GM12874 (cell line): ENCODE results near the gene LMNB1.

ENCODE experiments used
- TF ChIP-seq, protein P1 (sequence below): IDR thresholded peaks from 2 replicates; pipeline ENCODE4 v1.5.1; 2011; ENCODE audit warnings: low read depth, mild to moderate bottlenecking, control low read depth, low read length, moderate library complexity; ENCODE audit not compliant: insufficient read depth

LMNB1 gene

DNA sequence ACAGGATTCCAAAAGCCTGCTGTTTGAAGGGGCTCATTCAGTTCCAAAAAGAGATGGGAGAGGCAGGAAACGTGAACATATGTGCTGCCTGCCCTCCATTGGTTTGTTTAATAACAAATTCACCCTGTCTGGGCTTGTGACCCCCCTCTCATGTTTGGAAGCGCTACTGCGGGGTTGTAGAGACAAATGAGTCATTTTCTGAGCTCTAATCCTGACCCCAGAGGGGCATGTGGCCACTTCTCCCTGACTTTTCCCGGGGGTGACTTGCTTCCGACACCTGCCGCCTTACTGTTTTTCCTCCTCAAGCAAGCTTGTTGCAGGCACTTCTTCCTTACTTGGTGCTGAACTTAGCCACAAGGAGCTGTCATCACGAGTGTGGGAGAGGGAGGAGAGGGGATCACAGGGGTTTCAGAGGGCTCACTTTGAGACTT lies 75.9 kb downstream of the LMNB1 start:
- TF ChIP-seq, protein P1, sequence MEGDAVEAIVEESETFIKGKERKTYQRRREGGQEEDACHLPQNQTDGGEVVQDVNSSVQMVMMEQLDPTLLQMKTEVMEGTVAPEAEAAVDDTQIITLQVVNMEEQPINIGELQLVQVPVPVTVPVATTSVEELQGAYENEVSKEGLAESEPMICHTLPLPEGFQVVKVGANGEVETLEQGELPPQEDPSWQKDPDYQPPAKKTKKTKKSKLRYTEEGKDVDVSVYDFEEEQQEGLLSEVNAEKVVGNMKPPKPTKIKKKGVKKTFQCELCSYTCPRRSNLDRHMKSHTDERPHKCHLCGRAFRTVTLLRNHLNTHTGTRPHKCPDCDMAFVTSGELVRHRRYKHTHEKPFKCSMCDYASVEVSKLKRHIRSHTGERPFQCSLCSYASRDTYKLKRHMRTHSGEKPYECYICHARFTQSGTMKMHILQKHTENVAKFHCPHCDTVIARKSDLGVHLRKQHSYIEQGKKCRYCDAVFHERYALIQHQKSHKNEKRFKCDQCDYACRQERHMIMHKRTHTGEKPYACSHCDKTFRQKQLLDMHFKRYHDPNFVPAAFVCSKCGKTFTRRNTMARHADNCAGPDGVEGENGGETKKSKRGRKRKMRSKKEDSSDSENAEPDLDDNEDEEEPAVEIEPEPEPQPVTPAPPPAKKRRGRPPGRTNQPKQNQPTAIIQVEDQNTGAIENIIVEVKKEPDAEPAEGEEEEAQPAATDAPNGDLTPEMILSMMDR, result no peak

DNA sequence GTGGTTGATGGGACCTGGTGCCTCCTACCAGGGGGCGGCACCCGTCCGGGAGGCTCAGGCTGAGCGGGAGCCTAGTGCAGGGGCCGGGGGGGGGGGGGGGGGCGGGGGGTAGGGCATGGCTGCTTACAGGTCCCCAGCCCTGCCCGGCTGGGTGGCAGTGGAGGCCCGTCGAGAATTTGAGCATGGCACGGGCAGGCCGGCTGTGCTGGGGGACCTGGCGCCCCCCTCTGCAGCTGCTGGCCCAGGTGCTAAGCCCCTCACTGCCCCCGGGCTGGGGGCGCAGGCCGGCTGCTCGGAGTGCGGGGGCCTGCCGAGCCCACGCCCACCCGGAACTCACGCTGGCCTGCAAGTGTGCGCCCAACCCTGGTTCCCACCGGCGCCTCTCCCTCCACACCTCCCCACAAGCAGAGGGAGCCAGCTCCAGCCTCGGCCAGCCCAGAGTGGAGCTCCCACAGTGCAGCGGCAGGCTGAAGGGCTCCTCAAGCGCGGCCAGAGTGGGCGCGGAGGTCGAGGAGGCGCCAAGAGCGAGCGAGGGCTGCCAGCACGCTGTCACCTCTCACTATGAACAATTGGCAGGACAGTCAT lies 77.7 kb downstream of the LMNB1 start:
- TF ChIP-seq, protein P1, result no peak

DNA sequence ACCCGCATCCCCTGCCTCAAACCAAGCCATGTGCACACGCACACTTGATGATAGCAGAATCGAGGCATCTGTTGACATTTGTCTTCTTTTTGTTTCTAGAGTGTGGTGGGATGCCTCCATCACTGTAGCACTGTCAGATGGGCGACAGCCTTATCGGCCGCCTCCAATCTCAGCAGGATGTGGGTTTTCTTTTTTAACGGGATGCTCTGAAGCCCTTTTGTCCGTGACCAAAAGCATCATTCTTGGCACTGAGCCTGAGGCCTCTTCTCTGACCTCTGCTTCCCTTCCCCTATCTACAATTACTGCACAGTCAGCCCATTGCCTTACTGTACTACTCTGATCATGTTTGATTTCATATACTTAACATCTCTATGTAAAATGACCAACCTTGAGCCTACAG lies 78.3 kb downstream of the LMNB1 start:
- TF ChIP-seq, protein P1, result no peak

DNA sequence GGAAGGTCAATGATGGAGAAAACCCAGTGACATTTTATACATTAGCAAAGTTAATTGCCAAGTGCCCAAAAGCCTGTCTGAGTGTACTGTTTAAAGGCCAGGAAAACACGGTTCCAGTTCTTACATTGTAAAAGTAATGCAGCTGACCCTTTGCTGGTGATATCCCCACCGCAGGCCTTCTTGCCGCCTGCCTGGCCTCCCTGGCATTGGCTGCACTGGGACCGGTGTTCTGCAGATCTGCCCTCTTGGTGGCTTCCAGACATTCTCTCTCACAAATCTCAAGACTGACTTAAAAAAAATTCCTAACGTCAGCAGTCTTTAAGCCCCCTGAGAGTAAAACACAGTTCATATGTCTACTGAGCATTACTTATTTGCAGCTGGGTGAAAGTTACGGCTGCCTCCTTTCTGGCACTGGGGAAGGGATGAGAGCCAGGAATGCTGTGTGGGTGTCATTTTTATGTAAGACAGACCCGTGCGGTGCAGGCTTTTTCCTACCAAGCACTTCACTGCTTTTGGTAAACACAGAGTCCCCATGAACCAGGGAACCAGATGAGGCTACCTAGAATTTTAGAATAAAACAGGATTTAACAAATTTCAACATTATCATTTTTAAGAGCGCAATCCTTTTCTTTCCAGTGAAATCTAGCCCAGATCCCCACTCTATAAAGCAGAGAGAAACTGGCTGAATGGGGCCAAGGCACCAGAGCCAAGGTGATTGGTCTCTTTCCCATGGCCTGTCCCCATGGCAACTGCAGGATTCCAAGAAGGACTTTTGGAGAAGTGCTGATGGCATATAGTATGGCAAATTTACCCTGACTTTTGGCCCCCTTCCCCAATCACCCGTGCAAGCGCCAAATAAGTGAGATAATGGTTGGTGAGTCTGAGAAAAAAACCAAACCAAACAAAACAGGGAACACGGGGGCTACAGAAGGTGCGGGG lies 80.8 kb downstream of the LMNB1 start:
- TF ChIP-seq, protein P1, result no peak

DNA sequence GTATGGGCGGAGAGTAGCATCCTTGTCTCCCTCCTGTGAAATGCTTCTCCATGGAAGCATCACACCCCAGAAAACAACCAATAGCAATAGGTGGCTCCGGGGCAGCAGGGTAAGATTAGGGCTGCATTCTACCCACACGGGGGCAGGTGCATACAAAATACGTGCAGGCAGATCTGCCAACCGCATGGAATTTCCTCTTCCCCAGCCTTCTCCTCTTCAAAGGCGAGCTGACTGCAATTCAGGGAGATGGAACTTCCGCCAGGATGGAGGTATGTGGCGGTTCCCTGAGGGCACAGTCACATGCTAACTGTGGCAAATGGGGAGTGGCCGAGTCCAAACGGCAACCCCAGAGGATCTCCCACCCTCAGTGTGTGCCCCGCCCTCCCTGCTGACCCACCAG lies 81.5 kb downstream of the LMNB1 start:
- TF ChIP-seq, protein P1, result no peak

DNA sequence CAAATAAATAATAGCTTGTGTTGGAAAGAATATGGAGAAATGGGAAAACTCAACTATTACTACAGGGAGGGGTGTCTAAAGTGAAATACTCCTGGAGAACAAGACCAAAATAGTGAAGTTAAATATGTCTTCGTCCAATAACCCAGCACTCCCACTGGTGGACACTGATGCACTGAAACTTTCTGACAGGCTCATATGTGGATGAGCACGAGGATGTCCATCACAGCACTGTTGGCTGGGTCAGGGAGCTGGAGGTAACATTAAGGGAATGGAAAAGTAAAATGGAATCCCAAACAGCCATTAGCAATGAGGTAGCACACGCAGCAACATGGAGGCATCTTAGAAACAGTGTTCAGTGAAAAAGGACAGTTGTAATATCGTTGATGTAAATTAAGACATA lies 86.5 kb downstream of the LMNB1 start:
- TF ChIP-seq, protein P1, result no peak

DNA sequence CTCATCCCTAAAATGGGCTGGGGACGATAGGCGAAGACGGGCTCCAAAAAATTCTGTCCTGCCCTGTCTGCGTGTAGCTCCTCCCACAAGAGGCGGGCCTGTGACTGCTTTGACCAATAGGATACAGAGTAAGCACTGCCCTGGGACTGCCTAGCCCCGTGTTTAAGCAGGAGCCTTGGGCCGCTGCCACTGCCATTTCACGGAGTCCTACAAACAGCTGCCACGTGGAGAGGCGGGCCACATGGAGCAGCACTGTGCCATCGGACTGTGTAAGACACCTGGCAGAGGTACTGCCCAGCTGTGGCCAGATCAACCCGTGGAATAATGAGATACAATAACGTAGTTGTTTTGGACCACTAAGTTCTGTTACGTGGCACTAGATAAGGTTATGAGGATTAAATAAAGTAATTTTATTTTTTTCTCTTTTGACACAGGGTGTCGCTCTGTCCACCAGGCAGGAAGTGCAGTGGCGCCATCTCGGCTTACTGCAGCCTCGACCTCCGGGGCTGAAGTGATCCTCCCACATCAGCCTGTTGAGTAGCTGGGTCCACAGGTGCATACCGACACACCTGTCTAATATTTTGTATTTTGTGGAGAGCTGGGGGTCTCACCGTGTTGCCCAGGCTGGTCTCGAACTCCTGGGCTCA lies 87.2 kb downstream of the LMNB1 start:
- TF ChIP-seq, protein P1, result no peak
